NCI-H460 (cell line): ENCODE results near the gene FXYD6. TPM values are rescaled to one million over a fixed set of nuclear protein-coding genes. Genes with fewer than 3 reads are reported as not detected.

ENCODE experiments used
- DNase-seq: peaks from one replicate; pipeline ENCODE4 v3.0.0-alpha.2; 2016; ENCODE audit warnings: low read depth; ENCODE audit errors: extremely low read depth
- total RNA-seq: library from RNA; depleted of rRNA; stranded (reverse); fragments of >200 nt; shearing (Covaris generic); gene quantifications from 2 replicates; pipeline ENCODE4 v1.2.3, GENCODE V29; 2014

The FXYD6 gene
- total RNA-seq, 1 experiment from 2014 or later = not detected

DNA sequence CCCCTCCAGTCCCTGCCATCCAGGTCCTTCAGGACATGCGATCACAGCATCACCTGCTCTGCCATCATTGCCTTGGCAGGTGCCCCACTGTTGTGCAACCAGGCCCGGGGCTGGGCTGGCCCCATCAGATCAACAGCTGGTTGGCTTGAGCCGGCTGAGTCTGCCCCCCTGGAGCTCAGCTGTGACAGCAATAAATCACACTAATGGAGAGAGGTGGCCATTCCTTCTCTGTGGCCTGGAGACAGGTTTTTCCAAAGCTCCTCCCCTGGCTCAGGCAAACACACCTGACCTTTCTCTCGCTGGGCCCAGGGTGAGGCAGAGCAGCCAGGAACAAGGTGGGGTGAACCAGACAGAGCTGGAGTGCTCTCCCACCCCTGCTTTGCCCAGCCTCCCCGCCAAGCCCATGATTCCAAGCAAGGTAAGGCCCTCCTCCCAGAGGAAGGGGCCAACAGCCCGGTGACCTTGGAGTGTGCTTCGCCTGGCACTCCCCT lies 43.0 kb downstream of the FXYD6 start:
- no peak for DNase-seq

DNA sequence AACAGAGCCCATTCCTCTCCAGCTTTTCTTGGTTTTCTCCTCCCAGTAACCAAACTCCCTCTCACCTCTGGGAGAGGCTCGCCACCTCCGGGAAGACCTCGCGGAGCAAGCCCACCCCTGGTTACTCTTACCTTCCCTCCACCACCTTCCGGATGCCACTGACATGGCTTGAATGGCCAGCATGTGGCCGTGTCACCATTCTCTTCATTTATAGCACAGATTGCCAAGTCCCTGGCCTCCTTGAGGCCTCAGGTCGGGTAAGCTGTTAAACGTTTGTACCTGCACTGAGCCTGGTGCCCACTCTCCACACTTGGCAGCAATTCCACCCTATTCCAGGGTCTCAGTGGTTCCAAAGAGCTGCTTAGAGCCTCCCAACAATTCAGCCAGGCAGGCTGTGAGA lies 43.9 kb downstream of the FXYD6 start:
- DNase-seq = no peak

- DNase-seq = no peak
Measured at GRCh38 chr11:117831661-117832415, 44.6 kb downstream of the FXYD6 start.

DNA sequence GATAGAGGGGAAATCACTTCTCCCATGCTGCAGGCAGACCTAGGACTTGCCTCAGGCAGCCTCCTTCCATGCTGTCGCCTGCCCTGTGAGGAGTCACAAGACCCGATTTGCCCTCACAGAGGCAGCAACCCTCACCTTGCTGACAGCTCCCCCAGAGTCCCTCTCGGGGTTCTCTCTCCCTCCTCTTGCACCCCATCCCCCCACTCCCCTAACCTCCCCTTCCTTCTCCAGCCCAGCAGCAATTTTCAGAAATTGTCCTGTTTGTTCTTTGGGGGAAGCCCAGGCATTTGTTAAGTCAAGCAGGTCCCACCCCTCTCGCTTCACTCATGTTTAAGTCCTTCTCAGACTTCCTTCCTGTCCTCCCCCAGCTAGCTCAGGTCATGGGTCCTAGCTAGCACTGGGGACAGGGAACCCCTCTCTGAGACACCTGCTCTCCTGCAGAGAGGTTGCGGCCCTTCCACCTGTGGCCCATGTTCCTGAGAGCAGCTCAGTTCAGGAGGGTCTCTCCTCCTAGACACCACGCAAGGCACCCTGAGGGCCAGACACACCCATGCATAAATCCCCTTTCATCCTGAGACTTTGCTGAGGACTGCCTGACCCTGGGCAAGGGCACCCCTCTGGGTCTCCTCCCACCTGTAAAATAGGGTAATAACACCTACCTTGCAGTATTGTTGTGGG lies 45.6 kb downstream of the FXYD6 start:
- no peak for DNase-seq

DNA sequence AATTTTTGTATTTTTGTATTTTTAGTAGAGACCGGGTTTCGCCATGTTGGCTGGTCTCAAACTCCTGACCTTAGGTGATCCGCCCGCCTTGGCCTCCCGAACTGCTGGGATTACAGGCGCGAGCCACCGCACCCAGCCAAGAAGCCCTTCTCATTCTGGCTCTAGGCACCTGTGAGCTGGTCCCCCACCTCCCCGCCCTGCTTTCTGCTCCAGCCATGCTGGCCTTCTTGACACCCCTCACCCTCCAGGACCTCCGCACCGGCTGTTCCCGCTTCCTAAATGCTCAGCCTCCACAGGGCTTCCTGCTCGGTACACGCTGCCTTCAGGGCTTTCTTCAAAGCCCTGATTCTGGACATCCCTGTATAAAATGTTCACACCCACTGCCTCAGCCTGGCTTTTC lies 46.4 kb downstream of the FXYD6 start:
- no peak for DNase-seq

DNA sequence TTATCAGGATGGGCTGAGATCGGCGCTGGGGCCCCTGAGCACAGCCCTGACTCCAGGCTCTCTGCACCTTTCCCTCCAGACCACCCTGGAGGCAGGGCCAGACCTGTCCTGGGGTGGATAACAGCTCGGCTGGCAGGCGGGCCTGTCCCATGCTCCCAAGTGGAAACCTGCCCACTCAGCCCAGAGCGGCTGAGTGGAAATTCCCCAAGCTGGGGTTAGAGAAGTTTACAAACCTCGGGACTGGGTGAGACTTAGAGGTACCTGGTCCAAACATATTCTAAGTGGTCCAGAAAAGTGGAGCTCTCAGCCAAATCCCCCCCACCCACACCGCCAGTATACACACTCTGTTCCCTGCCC lies 47.1 kb downstream of the FXYD6 start:
- DNase-seq = no peak

DNA sequence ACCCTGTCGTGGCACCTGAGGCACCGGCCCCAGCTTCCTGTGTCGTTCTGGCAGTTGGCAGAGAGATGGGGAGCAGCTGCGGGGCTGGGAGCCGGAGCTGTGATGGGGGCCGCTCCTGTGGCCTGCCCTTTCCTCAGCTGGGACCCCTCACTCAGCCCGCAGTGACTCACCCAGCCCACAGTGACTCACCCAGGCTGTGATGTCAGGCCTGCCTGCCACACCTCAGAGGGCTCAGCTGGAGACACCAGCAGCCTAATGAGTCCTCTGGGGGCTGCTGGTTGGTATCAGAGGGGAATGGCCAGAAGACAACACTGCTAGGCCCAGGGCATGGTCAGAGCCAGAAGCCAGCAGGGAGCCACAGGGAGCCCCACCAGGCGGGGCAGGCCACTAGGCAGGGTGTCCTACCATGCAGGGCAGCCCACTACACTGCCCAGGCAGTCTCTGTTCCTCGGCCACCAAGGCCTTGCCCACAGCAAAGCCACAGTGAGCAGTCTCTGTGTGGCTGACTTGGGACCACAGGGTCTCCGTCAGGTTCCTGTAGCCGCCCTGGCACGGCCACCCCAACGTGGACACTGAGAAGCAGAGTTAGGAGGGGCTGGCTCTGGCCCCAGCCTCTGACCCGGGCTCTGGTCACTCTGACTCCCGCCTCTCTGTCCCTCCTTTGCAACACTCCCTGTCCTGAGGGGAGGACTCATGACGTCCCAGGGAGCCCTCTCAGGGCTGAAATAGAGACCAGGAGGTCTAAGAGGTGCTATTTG lies 47.7 kb downstream of the FXYD6 start:
- DNase-seq = no peak

GRCh38 chr11:117827521-117828511 lies 48.6 kb downstream of the FXYD6 start:
- DNase-seq = no peak

DNA sequence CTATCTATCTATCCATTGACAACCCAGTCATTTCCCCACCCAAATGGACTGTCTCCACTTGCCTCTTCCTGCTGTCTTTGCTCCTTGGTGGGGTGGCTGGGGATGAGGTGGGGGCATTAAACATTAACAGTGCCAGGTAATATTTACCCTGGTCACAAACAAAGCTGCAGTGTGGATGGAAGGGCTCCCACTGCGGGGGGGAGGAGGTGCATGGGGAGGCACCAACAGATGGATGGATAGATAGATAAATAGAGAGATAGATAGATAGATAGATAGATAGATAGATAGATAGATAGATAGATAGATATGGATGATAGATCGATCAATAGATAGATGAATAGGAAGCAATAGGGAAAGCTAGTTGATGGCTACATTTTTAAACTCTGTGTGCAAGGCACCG lies 49.6 kb downstream of the FXYD6 start:
- DNase-seq = no peak

GRCh38 chr11:117826190-117826570 lies 50.3 kb downstream of the FXYD6 start:
- no peak for DNase-seq

DNA sequence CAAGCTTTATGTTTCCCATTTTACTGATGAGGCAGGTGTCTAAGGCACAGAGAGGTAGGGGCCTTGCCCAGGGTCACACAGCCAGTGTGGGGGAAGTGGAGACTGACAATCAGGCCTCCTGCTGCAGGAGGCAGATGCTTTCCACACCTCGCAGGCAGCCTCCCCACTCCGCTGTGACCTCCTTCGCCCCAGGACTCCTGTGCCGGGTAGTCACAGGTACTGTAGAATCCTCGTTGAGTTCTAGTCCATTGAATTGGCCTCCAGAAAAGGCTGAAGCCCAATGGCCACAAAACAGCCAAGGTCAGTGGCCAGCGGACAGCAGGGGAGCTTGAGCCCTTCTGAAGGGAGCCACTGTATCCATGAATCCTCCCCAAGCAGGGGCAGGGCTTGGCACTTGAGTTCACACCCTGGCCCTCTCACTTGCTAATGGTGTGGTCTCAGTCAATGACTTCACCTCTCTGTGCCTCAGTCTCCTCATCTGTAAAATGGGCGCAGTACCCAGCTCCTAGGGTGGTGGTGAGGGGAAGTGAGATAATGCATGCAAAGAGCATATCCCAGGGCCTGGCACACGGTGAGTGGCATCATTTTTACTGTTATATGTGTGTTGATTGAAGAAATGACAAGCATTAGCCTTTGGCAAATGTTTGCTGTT lies 50.8 kb downstream of the FXYD6 start:
- DNase-seq = no peak

- DNase-seq = no peak
Measured at GRCh38 chr11:117824571-117825537, 51.6 kb downstream of the FXYD6 start, which contains the start of gene FXYD2. Gene FXYD2, minus strand, starts transcription at chr11:117824744. Its CDS starts 66 bp downstream, at chr11:117824678.

DNA sequence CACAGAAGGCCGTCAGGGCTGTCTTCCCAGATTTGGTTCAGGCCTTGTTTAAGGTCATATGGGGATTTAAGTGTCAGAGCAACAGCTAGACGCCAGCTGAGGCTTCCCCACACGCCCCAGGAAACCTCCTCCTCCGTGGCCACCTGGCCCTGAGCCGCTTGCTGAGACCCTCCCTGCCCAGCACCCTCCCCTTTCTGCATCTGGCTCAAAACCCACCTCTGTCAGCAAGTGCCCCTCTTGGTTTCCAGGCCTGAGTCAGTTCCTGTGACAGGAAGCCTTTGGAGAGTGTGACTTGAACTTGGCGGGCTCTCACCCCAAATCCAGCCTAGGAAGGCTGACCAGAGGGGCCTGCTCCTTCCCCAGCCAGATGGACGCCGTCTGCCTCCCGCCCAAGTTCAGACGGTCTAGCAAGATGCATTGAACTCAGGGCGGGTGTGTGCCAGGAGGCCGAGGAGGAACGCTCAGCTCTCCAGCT lies 52.5 kb downstream of the FXYD6 start:
- no peak for DNase-seq

- DNase-seq = no peak
Measured at GRCh38 chr11:117823294-117823945, 53.0 kb downstream of the FXYD6 start.

DNA sequence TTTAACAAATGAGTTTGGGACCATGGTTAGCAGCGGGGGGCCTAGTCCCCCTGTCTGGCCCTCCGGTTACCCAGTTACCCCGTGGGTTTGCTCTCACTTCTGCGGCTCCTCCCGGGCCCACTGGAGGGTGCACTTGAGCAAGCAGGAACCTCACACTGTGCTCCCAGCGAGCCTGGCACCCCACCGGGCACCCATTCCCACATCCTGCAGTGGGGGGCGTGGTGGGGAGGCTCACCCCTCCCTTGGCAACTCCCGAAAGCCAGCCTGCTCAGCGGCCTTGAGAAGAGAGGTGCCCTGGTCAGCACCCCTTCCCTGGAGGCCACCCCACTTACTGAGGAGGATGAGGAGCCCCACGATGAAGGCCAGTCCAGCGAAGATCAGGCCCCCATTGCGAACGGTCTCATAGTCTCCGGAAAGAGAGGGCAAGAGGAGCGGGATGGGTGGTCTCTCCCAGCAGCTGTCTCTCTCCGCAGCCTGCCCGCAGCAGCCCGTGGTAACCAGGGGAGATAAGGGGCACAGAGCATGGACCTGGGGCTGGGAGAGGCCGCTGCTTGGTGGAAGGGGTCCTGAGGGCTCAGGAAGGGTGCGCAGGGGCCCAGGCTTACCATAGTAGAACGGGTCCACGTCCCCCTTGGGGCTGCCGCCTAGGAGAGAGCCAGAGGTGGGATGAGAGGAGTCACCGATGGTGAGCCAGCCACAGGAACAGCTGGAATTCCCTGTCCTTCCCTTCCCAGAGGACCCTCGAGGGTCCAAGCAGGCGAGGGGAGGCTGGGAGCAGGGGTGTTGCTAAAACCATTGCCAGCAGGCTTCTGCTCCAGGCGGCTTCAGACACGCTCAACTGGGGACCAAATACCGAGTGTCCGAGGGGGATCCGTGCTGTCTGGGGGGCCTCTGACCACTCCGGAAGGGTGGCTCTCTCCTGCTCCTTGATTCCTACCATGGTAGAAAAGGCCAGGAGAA lies 54.1 kb downstream of the FXYD6 start:
- DNase-seq = peak; percentile 12

GRCh38 chr11:117821431-117821830 lies 55.0 kb downstream of the FXYD6 start:
- DNase-seq = no peak

- no peak for DNase-seq
Measured at GRCh38 chr11:117820516-117820915, 55.9 kb downstream of the FXYD6 start.
